GM21528 (cell line): ENCODE results near the gene LHX3.

Experiments
- ATAC-seq: cut with Tn5 transposase; IDR thresholded peaks from one replicate; pipeline ENCODE4 v1.9.1; 2021; ENCODE audit warnings: mild to moderate bottlenecking, moderate library complexity; ENCODE audit not compliant: unreplicated experiment, low FRiP score

Gene LHX3

GRCh38 chr9:136229096-136230065 lies 24.5 kb upstream of the LHX3 start:
- ATAC-seq: no peak

- ATAC-seq: no peak
Observed at GRCh38 chr9:136228107-136228875, 23.4 kb upstream of the LHX3 start.

GRCh38 chr9:136226680-136227407 lies 21.9 kb upstream of the LHX3 start:
- ATAC-seq: no peak

- peak; percentile 53 for ATAC-seq
Observed at GRCh38 chr9:136225748-136226679, 21.1 kb upstream of the LHX3 start.

- peak; percentile 52 for ATAC-seq
Observed at GRCh38 chr9:136225366-136225747, 20.4 kb upstream of the LHX3 start.

- no peak for ATAC-seq
Observed at GRCh38 chr9:136223871-136224640, 19.1 kb upstream of the LHX3 start.

GRCh38 chr9:136222906-136223285 lies 18.0 kb upstream of the LHX3 start:
- ATAC-seq: no peak

- ATAC-seq: no peak
Observed at GRCh38 chr9:136222166-136222905, 17.4 kb upstream of the LHX3 start.

GRCh38 chr9:136220017-136220729 lies 15.2 kb upstream of the LHX3 start:
- ATAC-seq: no peak

GRCh38 chr9:136219276-136219675 lies 14.3 kb upstream of the LHX3 start:
- no peak for ATAC-seq

- no peak for ATAC-seq
Observed at GRCh38 chr9:136218673-136219072, 13.7 kb upstream of the LHX3 start.

- ATAC-seq: no peak
Observed at GRCh38 chr9:136218271-136218670, 13.3 kb upstream of the LHX3 start.

- ATAC-seq: no peak
Observed at GRCh38 chr9:136216541-136217244, 11.8 kb upstream of the LHX3 start.

- ATAC-seq: no peak
Observed at GRCh38 chr9:136213733-136214132, 8.8 kb upstream of the LHX3 start.

- ATAC-seq: no peak
Observed at GRCh38 chr9:136212345-136212950, 7.5 kb upstream of the LHX3 start.

- ATAC-seq: no peak
Observed at GRCh38 chr9:136211441-136212344, 6.8 kb upstream of the LHX3 start.
